GM19397 (cell line): ENCODE data around the gene KDM4C.
A peak's percentile ranks its signal among the peaks of the same experiment; 100 is the strongest.

Source experiments
- ATAC-seq: cut with Tn5 transposase; IDR thresholded peaks from one replicate; pipeline ENCODE4 v1.9.1; 2021; ENCODE audit warnings: mild to moderate bottlenecking, moderate library complexity; ENCODE audit not compliant: unreplicated experiment

The KDM4C gene

GRCh38 chr9:6852243-6852963, 94.6 kb downstream of the KDM4C start:
- no peak for ATAC-seq

DNA sequence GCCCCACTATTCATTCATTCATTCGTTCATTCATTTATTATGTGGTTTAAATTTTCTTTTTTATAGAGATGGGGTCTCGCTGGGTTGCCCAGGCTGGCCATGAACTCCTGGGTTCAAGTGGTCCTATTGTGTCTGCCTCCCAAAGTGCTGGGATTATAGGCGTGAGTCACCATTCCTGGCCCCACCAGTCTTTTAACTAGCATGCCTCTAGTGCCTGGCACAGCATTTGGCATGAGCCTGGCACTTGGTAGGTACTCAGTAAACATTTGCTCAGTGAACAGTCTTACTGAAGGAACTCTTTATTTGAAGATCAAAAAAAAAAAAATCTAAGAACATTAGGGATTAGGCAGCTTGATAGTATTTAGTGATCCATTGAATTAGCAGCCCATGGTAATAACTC, 98.1 kb downstream of the KDM4C start:
- ATAC-seq = no peak

GRCh38 chr9:6864102-6864501, 106.3 kb downstream of the KDM4C start:
- ATAC-seq = no peak

DNA sequence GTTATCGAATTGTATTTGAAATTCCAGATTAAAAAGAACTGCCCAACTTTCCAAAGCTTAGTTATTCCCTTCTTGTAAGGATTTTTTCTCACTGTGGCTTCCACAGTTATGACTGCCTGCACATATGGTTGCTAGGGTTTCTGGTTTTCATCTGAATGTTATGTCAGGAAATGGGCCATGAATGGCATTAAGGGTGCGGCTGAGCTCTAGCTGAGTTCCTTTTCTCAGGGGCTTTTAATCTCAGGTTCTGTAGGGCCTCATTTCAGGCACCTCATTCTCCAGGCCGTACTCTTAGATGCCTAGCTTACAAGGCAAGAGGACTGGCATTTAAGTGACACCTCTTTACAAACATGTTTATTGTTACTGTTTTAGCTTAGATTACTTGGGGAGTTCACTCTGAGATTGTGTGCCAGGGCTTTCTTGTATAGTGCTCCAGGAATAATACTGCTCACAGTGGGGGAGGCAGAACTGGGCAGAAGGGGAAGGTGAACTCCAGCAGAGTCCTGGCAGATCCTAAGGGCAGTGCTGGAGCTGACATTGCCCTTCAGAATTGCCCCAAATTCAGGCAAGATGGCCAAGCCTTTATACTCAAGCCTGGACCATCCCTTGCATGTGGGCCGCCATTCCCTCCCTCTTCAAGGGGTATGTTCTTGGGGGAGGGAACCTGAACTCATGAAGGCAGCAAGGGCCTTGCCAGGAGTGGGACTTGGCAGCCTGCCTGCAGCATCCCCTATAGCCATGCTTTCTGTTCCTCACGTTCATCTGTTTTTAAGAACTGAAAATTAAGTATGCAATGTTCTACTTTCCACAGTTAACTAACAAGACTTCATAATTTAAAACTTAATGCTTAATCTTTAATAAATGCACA, 111.5 kb downstream of the KDM4C start:
- no peak for ATAC-seq

- no peak for ATAC-seq
These were observed 112.4 kb downstream of the KDM4C start for GRCh38 chr9:6870149-6870548.

- ATAC-seq = no peak
These were observed 113.1 kb downstream of the KDM4C start for GRCh38 chr9:6870650-6871477.

DNA sequence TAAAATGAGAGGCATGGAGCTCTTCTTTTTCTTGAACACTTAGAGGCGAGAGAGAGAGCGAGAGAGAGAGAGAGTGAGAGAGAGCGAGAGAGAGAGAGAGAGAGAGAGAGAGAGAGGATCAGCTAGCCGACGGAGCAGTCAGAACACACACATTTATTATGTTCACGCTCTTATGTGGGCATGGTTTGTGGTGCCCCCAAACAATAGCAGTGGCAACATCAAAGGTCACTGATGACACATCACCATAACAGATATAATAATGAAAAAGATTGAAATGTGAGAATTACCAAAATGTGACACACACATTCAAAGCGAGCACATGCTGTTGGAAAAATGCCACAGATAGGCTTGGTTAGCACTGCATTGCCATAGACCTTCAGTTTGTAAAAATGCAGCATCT, 116.1 kb downstream of the KDM4C start:
- ATAC-seq = no peak

GRCh38 chr9:6876195-6876894, 118.6 kb downstream of the KDM4C start:
- no peak for ATAC-seq

GRCh38 chr9:6877671-6878161, 119.9 kb downstream of the KDM4C start:
- no peak for ATAC-seq

DNA sequence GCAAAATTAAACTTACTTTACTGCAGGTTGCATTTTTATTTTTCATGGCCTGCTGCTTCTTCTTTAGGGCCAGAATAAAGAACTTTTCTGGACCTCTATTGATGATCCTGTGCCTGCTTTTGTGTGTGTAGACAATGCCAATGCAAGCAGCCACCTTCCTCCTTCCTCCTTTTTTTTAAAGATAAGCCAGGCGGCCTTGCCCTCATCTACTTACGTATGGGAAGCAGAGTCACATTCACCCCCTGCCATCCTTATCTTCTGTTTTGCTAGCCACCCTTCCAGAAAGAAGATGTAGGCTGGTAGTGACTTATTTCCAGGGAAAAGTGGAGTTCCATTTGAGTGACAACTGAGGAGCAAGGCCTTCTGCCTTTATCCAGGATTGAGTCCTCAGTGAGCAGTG, 122.9 kb downstream of the KDM4C start:
- no peak for ATAC-seq

DNA sequence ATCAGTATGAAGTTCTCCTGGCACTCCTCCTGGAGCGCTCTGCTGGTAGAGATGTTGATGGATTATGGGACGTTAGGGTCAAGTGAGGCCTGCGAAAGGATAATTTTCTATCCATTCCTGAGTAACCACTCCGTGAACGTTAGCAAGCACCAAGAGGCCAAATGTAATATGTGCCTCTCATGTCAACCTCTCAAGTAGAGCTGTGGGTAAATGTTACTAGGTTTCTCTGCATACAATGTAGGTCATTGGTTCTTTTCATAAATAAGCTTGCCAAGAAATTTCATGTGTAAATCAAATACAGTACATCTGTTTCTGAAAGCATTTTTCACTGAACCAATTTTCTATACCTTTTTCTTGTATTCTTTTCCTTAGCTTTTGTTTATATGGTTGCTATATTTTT, 126.3 kb downstream of the KDM4C start:
- no peak for ATAC-seq

DNA sequence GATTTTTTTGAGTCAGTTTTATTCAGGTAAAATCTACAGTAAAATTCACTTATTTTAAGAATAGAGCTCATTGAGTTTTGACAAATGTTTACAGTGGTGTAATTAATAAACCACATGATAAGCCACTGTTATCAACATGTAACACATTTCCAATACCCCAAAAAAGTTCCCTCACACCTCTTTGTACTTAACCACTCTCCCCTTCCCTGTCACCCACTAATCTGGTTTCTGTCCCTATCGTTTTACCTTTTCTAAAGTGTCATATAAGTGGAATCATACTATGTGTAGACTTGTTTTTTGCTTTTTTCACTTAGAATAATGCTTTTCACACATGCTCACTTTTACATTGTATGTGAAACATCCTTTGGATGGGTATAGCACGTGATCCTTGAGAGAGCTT, 127.2 kb downstream of the KDM4C start:
- ATAC-seq = no peak

- no peak for ATAC-seq
These were observed 129.3 kb downstream of the KDM4C start for GRCh38 chr9:6887051-6887450.

DNA sequence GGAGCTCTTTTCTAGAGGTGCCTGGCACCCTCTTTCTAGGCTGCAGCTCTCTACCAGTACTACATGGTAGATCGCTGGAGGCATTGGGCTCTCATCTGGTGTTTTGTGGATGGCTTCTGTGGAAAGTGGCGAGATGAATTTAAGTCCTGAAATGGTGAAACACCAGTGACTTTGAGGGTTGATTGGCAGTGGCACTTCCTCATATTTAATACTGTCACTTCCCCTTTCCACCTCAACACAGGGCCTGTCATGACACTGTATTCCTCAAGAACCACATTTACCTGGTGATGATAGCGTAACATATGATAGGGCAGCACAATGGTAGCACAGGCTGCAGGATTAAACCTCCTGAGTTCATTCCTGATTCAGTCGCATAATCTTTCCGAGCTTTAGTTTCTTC, 132.1 kb downstream of the KDM4C start:
- no peak for ATAC-seq

GRCh38 chr9:6893350-6894131, 135.8 kb downstream of the KDM4C start:
- ATAC-seq = no peak

DNA sequence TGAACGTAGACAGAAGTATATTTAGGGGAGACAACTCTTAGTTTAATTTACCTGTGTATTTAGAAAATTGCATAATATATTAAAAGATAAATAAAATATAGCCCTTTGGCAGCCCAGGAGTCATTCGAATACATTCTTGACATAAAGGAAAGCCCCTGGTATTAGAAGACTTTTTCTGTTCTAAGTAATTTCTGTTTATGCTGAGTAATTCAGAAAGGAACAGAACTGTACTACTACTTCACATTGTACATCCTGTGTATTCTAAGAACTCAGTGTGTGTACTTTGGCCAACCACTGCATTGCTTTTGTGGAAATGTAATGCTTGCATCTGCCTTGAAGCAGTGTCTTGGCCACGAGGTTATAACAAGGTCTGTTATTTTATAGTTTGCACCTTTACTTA, 136.4 kb downstream of the KDM4C start:
- ATAC-seq = peak; percentile 82

GRCh38 chr9:6895754-6896153, 138.0 kb downstream of the KDM4C start:
- ATAC-seq = no peak

GRCh38 chr9:6896562-6896961, 138.8 kb downstream of the KDM4C start:
- ATAC-seq = no peak

DNA sequence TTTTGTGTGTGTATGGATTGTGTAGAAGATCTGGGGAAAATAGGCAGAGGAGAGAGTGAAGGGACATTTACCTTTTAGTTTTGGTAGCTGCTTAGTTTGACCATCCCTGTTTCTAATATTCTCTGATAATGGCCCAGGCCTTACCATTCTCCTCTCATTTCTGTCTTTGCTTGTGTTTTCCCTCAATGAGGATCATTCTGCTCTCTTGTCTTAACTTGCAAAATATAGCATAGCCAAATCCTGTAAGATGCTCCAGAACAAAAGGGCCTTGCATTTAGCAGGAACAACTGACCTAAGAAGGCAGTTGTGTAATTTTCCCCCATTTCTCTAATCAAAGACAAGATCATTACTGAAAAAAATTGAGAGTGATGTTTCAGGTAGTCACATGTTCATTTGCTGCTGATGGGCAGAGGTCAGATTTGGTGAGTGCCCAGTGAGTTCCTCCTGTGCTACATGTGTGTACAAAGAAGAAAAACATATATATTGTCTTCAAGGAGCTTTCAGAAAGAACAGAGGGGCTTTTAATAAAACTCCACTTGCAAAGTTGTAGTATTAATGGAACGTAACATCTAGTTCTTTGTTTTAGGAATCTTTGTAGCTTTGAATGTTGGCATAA, 139.5 kb downstream of the KDM4C start:
- no peak for ATAC-seq
